ENCODE data around the gene UGT2A3.

The UGT2A3 gene

GRCh38 chr4:68885545-68885944 lies 66.1 kb downstream of the UGT2A3 start:
- Histone ChIP-seq H3K9me3 (no peaks in the 10 kb centered on the region), H3K4me1 (ENCODE audit: control insufficient read depth in 1 of 2, insufficient read depth in 1 of 2, low read depth in 1 of 2, low read length in 1 of 2) (no peaks in the 10 kb centered on the region), H3K27ac (no peak overlapping the region), H3K36me3 (no peaks in the 10 kb centered on the region), H3K27me3 (no peaks in the 10 kb centered on the region), H3K4me3 (ENCODE audit: low read depth in 1 of 2, low read length in 1 of 2) (no peak overlapping the region)
- no peak for TF ChIP-seq CTCF (IDR thresholded peaks at IDR 0.05)

GRCh38 chr4:68883870-68884269 lies 67.7 kb downstream of the UGT2A3 start:
- Histone ChIP-seq H3K27me3 (no peaks in the 10 kb centered on the region), H3K4me3 (ENCODE audit: low read depth in 1 of 2, low read length in 1 of 2) (no peak overlapping the region), H3K27ac (no peak overlapping the region), H3K36me3 (no peaks in the 10 kb centered on the region), H3K9me3 (no peaks in the 10 kb centered on the region), H3K4me1 (ENCODE audit: control insufficient read depth in 1 of 2, insufficient read depth in 1 of 2, low read depth in 1 of 2, low read length in 1 of 2) (no peaks in the 10 kb centered on the region)
- no peak for TF ChIP-seq CTCF (IDR thresholded peaks at IDR 0.05)
